Adrenal gland (tissue), 12 donors: ENCODE data around the gene ANKDD1A. TPM values are rescaled to one million over a fixed set of nuclear protein-coding genes. Genes with fewer than 3 reads are reported as not detected.

Experiments used
- DNase-seq, 7 donors: peaks; one replicate each; pipeline ENCODE4 v3.0.0-alpha.2; 2019 to 2020
- H3K27ac ChIP-seq, 5 donors: fragments of 200-600 bp; sonication (generic) in 4 of 5; 1 replicate in 3 of 5; 2 replicates in 2 of 5; pipeline versions ENCODE4 v1.5.1 to v1.8.0; 2016 to 2020; ENCODE audit warnings: mild to moderate bottlenecking in 1 of 5
- H3K27me3 ChIP-seq: fragments of 200-600 bp; 2 replicates; pipeline ENCODE4 v1.8.0; 2021
- H3K36me3 ChIP-seq, 2 donors: fragments of 200-600 bp; replicated peaks in 1 of 2; 1 replicate in 1 of 2; 2 replicates in 1 of 2; pipeline versions ENCODE4 v1.5.1 to v1.8.0; 2018 to 2022
- H3K4me1 ChIP-seq, 2 donors: fragments of 200-600 bp; replicated peaks in 1 of 2; 1 replicate in 1 of 2; 2 replicates in 1 of 2; pipeline versions ENCODE4 v1.5.1 to v1.8.0; 2018 to 2021
- H3K4me3 ChIP-seq, 4 donors: fragments of 200-600 bp; sonication (generic) in 3 of 4; one replicate each; pipeline ENCODE4 v1.5.1; 2016 to 2018
- H3K9me3 ChIP-seq, 3 donors: fragments of 200-600 bp; sonication (generic) in 1 of 3; replicated peaks in 1 of 3; 1 replicate in 2 of 3; 2 replicates in 1 of 3; pipeline versions ENCODE4 v1.5.1 to v1.8.0; 2016 to 2021
- POLR2A ChIP-seq, 2 donors: fragments of 450-650 bp; IDR thresholded peaks; one replicate each; pipeline ENCODE4 v1.6.1; 2017; ENCODE audit warnings: antibody characterized with exemption in 2 of 2, mild to moderate bottlenecking in 2 of 2, moderate library complexity in 1 of 2
- WGBS, 4 donors: extraction: QIAGEN DNeasy Blood & Tissue Kit in 2 of 4; methylation state at CpG; one replicate each; pipeline versions ENCODE4 v1.1.5 to v1.1.7; 2013 to 2017; 5-methylcytosine and 5-hydroxymethylcytosine counted together
- intact Hi-C, 2 donors: fragments of 100-400 bp; cut with DNase I; formaldehyde crosslinking; loops; one replicate each; pipeline versions ENCODE4 v1.14.1 to v1.15.0; 2022 to 2023
- polyA plus RNA-seq, 3 donors: library from polyadenylated mRNA; stranded (reverse); fragments of 200-250 nt in 2 of 3; fragments of 350-450 nt in 1 of 3; fragmentation: Illumina TruSeq in 1 of 3; extraction: RNeasy Lipid Tissue Mini Kit (QIAGEN cat#74804) in 1 of 3; gene quantifications; one replicate each; pipeline ENCODE4 v1.2.3, GENCODE V29; 2013 to 2014
- total RNA-seq, 9 donors: library from RNA; depleted of rRNA in 4 of 9; stranded (reverse); fragments of >200 nt in 4 of 9; fragments of 120-200 nt in 1 of 9; fragmentation: NEBNext Ultra II Directional in 1 of 9; extraction: Animal tissue kit (Norgen Biotek cat#: 25700) in 1 of 9; gene quantifications; one replicate each; pipeline versions ENCODE4 v1.1.0 to v1.2.4, GENCODE V29; 2013 to 2023
- TF ChIP-seq, protein P1 (sequence below), 6 experiments: fragments of 450-650 bp in 4 of 6; fragments of 200-600 bp in 2 of 6; sonication (generic) in 1 of 6; IDR thresholded peaks; 1 replicate in 5 of 6; 2 replicates in 1 of 6; pipeline versions ENCODE4 v1.5.1 to v1.8.0; 2016 to 2021; ENCODE audit warnings: antibody characterized with exemption in 6 of 6, mild to moderate bottlenecking in 2 of 6, moderate library complexity in 1 of 6
- donor health status: healthy with polysubstance abuse.
- donor health status: Bipolar disorder and iron deficiency.
- donor health status: DM: yes; HTN: yes; CAD: no.
- donor health status: DM: no; HTN: no; CAD: no.
- donor health status: DM: no; HTN: no; CAD: no.
- donor health status: DM: yes; HTN: yes; CAD: no.

The ANKDD1A gene
- total and polyA plus RNA-seq, 12 donors, result 7.0 to 41.7 (median 28.4) TPM

DNA sequence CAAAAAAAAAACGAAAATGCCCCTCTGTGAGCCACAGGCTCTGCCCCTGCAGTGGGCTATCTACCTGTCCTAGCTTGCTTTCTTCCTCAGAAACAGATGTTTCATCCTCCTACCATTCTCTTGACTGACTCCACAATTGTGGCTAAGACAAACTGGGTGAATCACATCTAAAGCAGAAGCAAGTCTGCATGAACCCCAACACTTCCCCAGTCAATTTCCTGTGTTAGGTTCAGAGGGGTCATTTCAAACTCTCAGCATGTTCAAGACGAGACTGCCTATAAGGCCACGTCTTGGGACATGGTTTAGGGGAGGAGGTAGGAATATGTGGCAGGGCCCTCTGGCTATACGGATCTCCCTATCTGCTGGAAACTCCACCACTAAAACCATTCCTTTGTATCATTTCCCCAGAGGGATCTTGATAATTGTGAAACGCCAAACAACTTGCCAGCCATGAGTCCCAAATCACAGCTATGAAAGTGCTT lies 28.6 kb upstream of the ANKDD1A start:
- Histone ChIP-seq H3K36me3 (no peaks in the 10 kb centered on the region), H3K27ac (peak overlapping the region; percentile 74 to 97 (median 88)), H3K27me3 (no peaks in the 10 kb centered on the region), H3K9me3 (no peaks in the 10 kb centered on the region), H3K4me3 (no peak overlapping the region), H3K4me1 (peaks cover 36 to 46% of the 10 kb centered on the region in 2 donors)
- intact Hi-C loops, result no loop called here
- 60 to 74% (median 66%) methylated on average over 5 of the region's 5 CpGs for WGBS, 4 donors
- TF ChIP-seq POLR2A (IDR thresholded peaks at IDR 0.05), result no peak
- TF ChIP-seq, protein P1, sequence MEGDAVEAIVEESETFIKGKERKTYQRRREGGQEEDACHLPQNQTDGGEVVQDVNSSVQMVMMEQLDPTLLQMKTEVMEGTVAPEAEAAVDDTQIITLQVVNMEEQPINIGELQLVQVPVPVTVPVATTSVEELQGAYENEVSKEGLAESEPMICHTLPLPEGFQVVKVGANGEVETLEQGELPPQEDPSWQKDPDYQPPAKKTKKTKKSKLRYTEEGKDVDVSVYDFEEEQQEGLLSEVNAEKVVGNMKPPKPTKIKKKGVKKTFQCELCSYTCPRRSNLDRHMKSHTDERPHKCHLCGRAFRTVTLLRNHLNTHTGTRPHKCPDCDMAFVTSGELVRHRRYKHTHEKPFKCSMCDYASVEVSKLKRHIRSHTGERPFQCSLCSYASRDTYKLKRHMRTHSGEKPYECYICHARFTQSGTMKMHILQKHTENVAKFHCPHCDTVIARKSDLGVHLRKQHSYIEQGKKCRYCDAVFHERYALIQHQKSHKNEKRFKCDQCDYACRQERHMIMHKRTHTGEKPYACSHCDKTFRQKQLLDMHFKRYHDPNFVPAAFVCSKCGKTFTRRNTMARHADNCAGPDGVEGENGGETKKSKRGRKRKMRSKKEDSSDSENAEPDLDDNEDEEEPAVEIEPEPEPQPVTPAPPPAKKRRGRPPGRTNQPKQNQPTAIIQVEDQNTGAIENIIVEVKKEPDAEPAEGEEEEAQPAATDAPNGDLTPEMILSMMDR (IDR thresholded peaks at IDR 0.05), result no peak
- peak in 1 of 7 donors; percentile 21 for DNase-seq

DNA sequence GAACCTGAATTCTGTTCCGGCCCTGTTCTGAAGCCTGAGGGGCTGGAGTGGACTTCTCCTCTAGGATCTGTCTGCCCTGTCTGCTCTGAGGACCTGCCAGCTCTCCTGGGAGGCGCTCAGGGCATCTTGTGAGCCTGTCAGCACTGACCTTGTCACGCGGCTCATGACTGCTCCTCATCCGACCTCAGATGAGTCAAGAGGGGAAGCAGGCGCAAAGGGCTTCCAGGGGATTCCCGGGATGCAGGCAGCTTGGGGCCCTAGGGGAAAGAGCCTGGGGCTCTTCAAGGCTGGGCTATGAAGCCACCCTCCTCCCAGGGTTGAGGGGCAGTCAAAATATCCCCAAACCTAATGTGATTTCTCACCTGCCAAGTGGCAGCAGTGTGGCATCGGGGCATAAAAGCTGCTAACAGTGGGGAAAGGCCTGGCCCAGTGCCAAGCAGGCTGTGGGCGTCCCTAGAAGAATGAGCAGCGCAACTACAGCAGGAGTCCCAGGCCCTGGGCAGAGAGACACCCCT lies 27.6 kb upstream of the ANKDD1A start:
- intact Hi-C loops, result no loop called here
- Histone ChIP-seq H3K4me1 (peaks cover 31 to 39% of the 10 kb centered on the region in 2 donors), H3K9me3 (no peaks in the 10 kb centered on the region), H3K4me3 (no peak overlapping the region), H3K36me3 (no peaks in the 10 kb centered on the region), H3K27ac (peak overlapping the region; percentile 47 to 97 (median 88)), H3K27me3 (no peaks in the 10 kb centered on the region)
- TF ChIP-seq, protein P1 (IDR thresholded peaks at IDR 0.05), result no peak
- peak in 1 of 2 donors; percentile 71 for TF ChIP-seq POLR2A (IDR thresholded peaks at IDR 0.05)
- 12 to 26% (median 12%) methylated on average over 4 to 10 of the region's 10 CpGs for WGBS, 4 donors
- DNase-seq, result peak; percentile 86 to 97 (median 95)

DNA sequence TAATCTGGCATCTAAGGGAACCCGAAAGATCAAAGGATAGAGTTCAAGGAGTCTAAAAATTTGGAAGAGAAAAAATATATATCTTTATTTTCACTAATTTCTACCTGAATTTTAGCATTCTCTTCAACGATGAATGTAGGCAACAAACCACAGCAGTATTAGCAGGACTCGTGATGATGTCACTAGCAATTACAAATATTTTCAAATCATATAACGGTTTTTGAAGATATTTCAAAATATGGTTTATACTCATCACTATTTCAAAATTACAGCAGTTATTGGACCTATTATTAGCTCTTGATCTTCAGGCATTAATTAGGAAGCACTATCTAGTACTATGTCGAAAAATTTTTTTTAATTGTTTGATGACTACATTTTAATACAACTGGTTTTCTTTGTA lies 27.0 kb upstream of the ANKDD1A start:
- no peak overlapping the region for H3K4me3 ChIP-seq
- peak overlapping the region in 2 of 5 donors; percentile 88 to 92 for H3K27ac ChIP-seq
- no peaks in the 10 kb centered on the region for H3K27me3 ChIP-seq
- intact Hi-C loops, result no loop called here
- peaks cover 31 to 33% of the 10 kb centered on the region in 2 donors for H3K4me1 ChIP-seq
- H3K36me3 ChIP-seq, result no peaks in the 10 kb centered on the region
- WGBS, 4 donors, result 73 to 85% (median 78%) methylated on average over 5 of the region's 5 CpGs
- no peak for DNase-seq
- H3K9me3 ChIP-seq, result no peaks in the 10 kb centered on the region
- no peak for TF ChIP-seq POLR2A (IDR thresholded peaks at IDR 0.05)
- TF ChIP-seq, protein P1 (IDR thresholded peaks at IDR 0.05), result no peak

DNA sequence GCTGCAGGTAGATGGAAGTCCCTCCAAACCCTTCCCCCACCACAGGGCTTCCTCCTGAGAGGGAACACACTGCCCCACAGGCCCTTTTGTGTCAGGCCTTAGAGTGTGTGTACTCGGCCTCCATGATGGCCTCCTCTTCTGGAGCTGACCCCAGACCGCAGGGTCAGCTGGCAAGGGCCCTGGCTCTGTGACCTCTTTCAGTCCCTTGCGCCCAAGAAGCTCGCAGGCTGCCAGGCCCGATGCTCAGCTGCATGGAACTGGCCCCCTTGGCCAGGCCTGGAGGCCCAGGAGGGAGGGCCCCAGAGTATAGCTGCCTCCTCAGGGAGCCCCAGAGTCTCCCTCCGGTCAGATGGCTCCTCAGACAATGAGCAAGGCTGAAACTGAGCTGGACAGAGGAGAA lies 23.4 kb upstream of the ANKDD1A start:
- no peak for DNase-seq
- H3K4me1 ChIP-seq, result peaks cover 13 to 32% of the 10 kb centered on the region in 2 donors
- no peak for TF ChIP-seq POLR2A (IDR thresholded peaks at IDR 0.05)
- TF ChIP-seq, protein P1 (IDR thresholded peaks at IDR 0.05), result no peak
- no peaks in the 10 kb centered on the region for H3K36me3 ChIP-seq
- H3K27ac ChIP-seq, result no peak overlapping the region
- no peaks in the 10 kb centered on the region for H3K9me3 ChIP-seq
- H3K27me3 ChIP-seq, result no peaks in the 10 kb centered on the region
- H3K4me3 ChIP-seq, result no peak overlapping the region
- WGBS, 4 donors, result 89 to 100% (median 92%) methylated on average over 1 to 6 of the region's 6 CpGs
- intact Hi-C loops, result no loop called here
